Gastrocnemius medialis (tissue), 4 donors: ENCODE measurements around the gene THADA. TPM values are rescaled to one million over a fixed set of nuclear protein-coding genes. Genes with fewer than 3 reads are reported as not detected.

ENCODE experiments used
- ATAC-seq, 2 donors: fragments of 150-250 bp; one replicate each; pipeline ENCODE4 v1.9.1; 2016
- DNase-seq, 2 donors: peaks; one replicate each; pipeline ENCODE4 v3.0.0-alpha.2; 2019
- H3K27ac ChIP-seq, 4 donors: fragments of 200-600 bp; sonication (generic); 1 replicate in 1 of 4; 2 replicates in 3 of 4; pipeline ENCODE4 v1.5.1; 2016 to 2018; ENCODE audit warnings: mild to moderate bottlenecking in 2 of 4, moderate library complexity in 1 of 4
- H3K27me3 ChIP-seq, 3 donors: fragments of 200-600 bp; sonication (generic) in 2 of 3; 1 replicate in 1 of 3; 2 replicates in 2 of 3; pipeline versions ENCODE4 v1.5.1 to v1.6.0; 2016 to 2019; ENCODE audit warnings: mild to moderate bottlenecking in 1 of 3, moderate library complexity in 1 of 3
- H3K36me3 ChIP-seq, 2 donors: fragments of 200-600 bp; sonication (generic) in 1 of 2; one replicate each; pipeline ENCODE4 v1.5.1; 2017 to 2018
- H3K4me1 ChIP-seq, 2 donors: fragments of 200-600 bp; sonication (generic) in 1 of 2; one replicate each; pipeline ENCODE4 v1.5.1; 2016 to 2017; ENCODE audit warnings: mild to moderate bottlenecking in 2 of 2
- H3K4me3 ChIP-seq, 4 donors: fragments of 200-600 bp; sonication (generic) in 3 of 4; 1 replicate in 1 of 4; 2 replicates in 3 of 4; pipeline ENCODE4 v1.5.1; 2016 to 2019; ENCODE audit warnings: mild to moderate bottlenecking in 2 of 4
- H3K9me3 ChIP-seq, 3 donors: fragments of 200-600 bp; sonication (generic) in 2 of 3; 1 replicate in 1 of 3; 2 replicates in 2 of 3; pipeline ENCODE4 v1.5.1; 2016 to 2019
- POLR2A ChIP-seq, 2 donors: fragments of 450-650 bp; IDR thresholded peaks; one replicate each; pipeline ENCODE4 v1.6.1; 2017; ENCODE audit warnings: antibody characterized with exemption in 2 of 2, mild to moderate bottlenecking in 2 of 2, moderate library complexity in 2 of 2
- in situ Hi-C, 4 donors: fragments of 200-750 bp; cut with MboI; loops; one replicate each; pipeline versions ENCODE4 v1.15.0 to v1.8.0; 2017; ENCODE audit warnings: low sequenced_read_pairs in 4 of 4
- intact Hi-C: fragments of 100-400 bp; cut with DNase I; formaldehyde crosslinking; loops from one replicate; pipeline ENCODE4 v1.15.1; 2023; ENCODE audit warnings: low total_unique reads
- total RNA-seq, 4 donors: library from RNA; depleted of rRNA; stranded (reverse); fragments of >200 nt; gene quantifications; one replicate each; pipeline versions ENCODE4 v1.1.0 to v1.2.3, GENCODE V29; 2016
- TF ChIP-seq, protein P1 (sequence below), 5 experiments: fragments of 450-650 bp in 3 of 5; fragments of 200-600 bp in 2 of 5; sonication (generic) in 2 of 5; IDR thresholded peaks in 4 of 5; conservative IDR thresholded peaks in 1 of 5; 1 replicate in 4 of 5; 2 replicates in 1 of 5; pipeline ENCODE4 v1.5.1; 2016 to 2019; ENCODE audit warnings: antibody characterized with exemption in 5 of 5, mild to moderate bottlenecking in 3 of 5, moderate library complexity in 3 of 5

The THADA gene
- total RNA-seq, 4 donors from 2014 or later, result 13.6 to 19.0 (median 16.2) TPM

DNA sequence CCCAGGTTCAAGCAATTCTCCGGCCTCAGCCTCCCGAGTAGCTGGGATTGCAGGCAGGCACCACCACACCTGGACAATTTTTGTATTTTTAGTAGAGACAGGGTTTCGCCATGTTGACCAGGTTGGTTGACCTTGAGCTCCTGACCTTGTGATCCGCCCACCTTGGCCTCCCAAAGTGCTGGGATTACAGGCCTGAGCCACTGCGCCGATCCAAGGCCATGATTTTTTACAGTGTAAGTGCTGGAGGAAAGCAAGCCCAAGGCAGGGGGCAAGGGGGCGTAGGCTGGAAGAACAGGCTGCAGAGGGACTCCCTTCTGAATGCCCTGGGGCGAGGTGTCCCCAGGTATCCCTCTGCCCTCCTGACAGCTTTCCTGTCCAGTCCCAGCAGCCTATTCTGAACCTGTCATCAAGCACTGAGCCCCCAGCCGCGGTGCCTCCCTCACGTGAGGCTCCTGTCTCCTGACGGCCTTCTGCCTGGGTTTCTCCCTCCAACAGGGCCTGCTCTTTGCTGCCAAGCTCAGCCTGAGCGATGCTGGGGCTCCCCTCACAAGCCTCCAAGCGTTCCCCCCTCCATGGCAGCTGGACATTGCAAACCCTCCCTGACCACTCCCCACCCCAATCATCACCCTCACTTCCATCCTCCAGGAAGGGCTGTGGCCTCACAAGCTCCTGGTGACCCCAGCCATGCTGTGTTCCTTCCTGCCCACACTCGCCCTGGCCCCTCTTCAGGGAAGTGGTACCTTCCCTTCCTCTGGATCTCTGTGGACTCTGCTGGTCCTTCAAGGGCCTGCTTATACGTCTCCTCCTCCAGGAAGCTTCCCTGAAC is 407.1 kb downstream of the THADA start:
- Histone ChIP-seq H3K36me3 (no peaks in the 10 kb centered on the region), H3K27ac (no peak overlapping the region), H3K4me1 (no peaks in the 10 kb centered on the region), H3K9me3 (no peaks in the 10 kb centered on the region), H3K4me3 (no peak overlapping the region), H3K27me3 (no peaks in the 10 kb centered on the region)
- no peak for ATAC-seq
- intact Hi-C loops, result no loop called here
- in situ Hi-C loops, result no loop called here
- TF ChIP-seq POLR2A (IDR thresholded peaks at IDR 0.05), result no peak
- DNase-seq, result no peak

- no peak for TF ChIP-seq POLR2A (IDR thresholded peaks at IDR 0.05)
- TF ChIP-seq, protein P1, sequence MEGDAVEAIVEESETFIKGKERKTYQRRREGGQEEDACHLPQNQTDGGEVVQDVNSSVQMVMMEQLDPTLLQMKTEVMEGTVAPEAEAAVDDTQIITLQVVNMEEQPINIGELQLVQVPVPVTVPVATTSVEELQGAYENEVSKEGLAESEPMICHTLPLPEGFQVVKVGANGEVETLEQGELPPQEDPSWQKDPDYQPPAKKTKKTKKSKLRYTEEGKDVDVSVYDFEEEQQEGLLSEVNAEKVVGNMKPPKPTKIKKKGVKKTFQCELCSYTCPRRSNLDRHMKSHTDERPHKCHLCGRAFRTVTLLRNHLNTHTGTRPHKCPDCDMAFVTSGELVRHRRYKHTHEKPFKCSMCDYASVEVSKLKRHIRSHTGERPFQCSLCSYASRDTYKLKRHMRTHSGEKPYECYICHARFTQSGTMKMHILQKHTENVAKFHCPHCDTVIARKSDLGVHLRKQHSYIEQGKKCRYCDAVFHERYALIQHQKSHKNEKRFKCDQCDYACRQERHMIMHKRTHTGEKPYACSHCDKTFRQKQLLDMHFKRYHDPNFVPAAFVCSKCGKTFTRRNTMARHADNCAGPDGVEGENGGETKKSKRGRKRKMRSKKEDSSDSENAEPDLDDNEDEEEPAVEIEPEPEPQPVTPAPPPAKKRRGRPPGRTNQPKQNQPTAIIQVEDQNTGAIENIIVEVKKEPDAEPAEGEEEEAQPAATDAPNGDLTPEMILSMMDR (IDR thresholded peaks at IDR 0.05 in 4 of 5, conservative IDR thresholded peaks at IDR 0.05 in 1 of 5), result no peak
- no peaks in the 10 kb centered on the region for H3K4me1 ChIP-seq
- H3K27me3 ChIP-seq, result no peaks in the 10 kb centered on the region
- peak in 1 of 2 donors; percentile 31 for ATAC-seq
- intact Hi-C loops, result no loop called here
- H3K36me3 ChIP-seq, result no peaks in the 10 kb centered on the region
- no peak overlapping the region for H3K4me3 ChIP-seq
- in situ Hi-C loops, result no loop called here
- DNase-seq, result no peak
- H3K9me3 ChIP-seq, result no peaks in the 10 kb centered on the region
- H3K27ac ChIP-seq, result peak overlapping the region in 2 of 4 donors; percentile 13 to 36
Observed at GRCh38 chr2:43186679-43187374, 409.0 kb downstream of the THADA start.

- intact Hi-C loops, result no loop called here
- TF ChIP-seq, protein P1 (IDR thresholded peaks at IDR 0.05 in 4 of 5, conservative IDR thresholded peaks at IDR 0.05 in 1 of 5), result no peak
- TF ChIP-seq POLR2A (IDR thresholded peaks at IDR 0.05), result no peak
- H3K4me1 ChIP-seq, result no peaks in the 10 kb centered on the region
- H3K27ac ChIP-seq, result no peak overlapping the region
- in situ Hi-C loops, result no loop called here
- no peak for ATAC-seq
- no peaks in the 10 kb centered on the region for H3K36me3 ChIP-seq
- DNase-seq, result no peak
- no peaks in the 10 kb centered on the region for H3K27me3 ChIP-seq
- no peak overlapping the region for H3K4me3 ChIP-seq
- no peaks in the 10 kb centered on the region for H3K9me3 ChIP-seq
Observed at GRCh38 chr2:43186321-43186678, 409.5 kb downstream of the THADA start.

GRCh38 chr2:43185146-43185545 is 410.7 kb downstream of the THADA start:
- Histone ChIP-seq H3K4me1 (peaks cover 0 to under 1% of the 10 kb centered on the region in 2 donors), H3K27ac (peak overlapping the region in 2 of 4 donors; percentile 14 to 42), H3K9me3 (no peaks in the 10 kb centered on the region), H3K36me3 (no peaks in the 10 kb centered on the region), H3K4me3 (no peak overlapping the region), H3K27me3 (no peaks in the 10 kb centered on the region)
- intact Hi-C loops, result no loop called here
- DNase-seq (no peak), ATAC-seq (peak in 1 of 2 donors; percentile 41)
- TF ChIP-seq POLR2A (IDR thresholded peaks at IDR 0.05), result no peak
- TF ChIP-seq, protein P1 (IDR thresholded peaks at IDR 0.05 in 4 of 5, conservative IDR thresholded peaks at IDR 0.05 in 1 of 5), result no peak
- in situ Hi-C loops, result no loop called here

DNA sequence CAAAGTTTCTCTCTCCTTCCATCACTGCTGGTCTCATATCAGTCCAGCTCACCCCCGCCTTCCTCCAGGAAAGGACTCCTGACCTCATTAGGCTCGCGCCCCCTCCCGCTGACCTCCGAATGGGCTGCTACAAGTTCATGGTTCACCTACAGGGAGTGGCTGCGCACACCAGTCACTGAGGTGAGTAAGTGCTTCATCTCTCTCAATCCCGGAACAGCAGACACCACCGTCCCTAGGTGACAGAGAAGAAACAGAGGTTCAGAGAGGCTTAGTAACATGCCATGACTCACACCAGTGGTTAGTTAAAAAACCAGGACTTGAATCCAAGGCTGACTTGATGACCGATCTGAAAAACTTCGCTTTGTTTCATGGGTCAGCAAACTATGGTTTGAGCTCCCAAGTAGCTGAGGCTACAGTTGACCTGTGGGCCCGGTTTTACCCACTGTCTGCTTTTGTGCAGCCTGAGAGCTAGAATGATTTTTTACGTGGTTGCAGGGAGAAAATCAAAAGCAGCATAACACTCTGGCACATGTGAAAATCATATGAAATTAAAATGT is 411.4 kb downstream of the THADA start:
- intact Hi-C loops, result no loop called here
- H3K36me3 ChIP-seq, result no peaks in the 10 kb centered on the region
- H3K27ac ChIP-seq, result peak overlapping the region in 1 of 4 donors; percentile 14
- no peak overlapping the region for H3K4me3 ChIP-seq
- H3K27me3 ChIP-seq, result no peaks in the 10 kb centered on the region
- DNase-seq (no peak), ATAC-seq (no peak)
- peaks cover 5 to 8% of the 10 kb centered on the region in 2 donors for H3K4me1 ChIP-seq
- H3K9me3 ChIP-seq, result no peaks in the 10 kb centered on the region
- TF ChIP-seq, protein P1 (IDR thresholded peaks at IDR 0.05 in 4 of 5, conservative IDR thresholded peaks at IDR 0.05 in 1 of 5), result no peak
- TF ChIP-seq POLR2A (IDR thresholded peaks at IDR 0.05), result no peak
- in situ Hi-C loops, result no loop called here
